Thoracic aorta (tissue), 2 donors: ENCODE results near the gene C2CD3. TPM values are rescaled to one million over a fixed set of nuclear protein-coding genes. Genes with fewer than 3 reads are reported as not detected.
"Not testable (repeated sequence)": the region's sequence is repeated elsewhere in the genome, so short reads cannot be mapped to it uniquely, and the experiment has no call there.

Experiments used
- ATAC-seq: fragments of 150-250 bp; one replicate; pipeline ENCODE4 v1.8.0; 2017; ENCODE audit warnings: low read depth; ENCODE audit not compliant: insufficient number of reproducible peaks, low FRiP score
- DNase-seq: peaks from one replicate; pipeline ENCODE4 v3.0.0-alpha.2; 2020; ENCODE audit warnings: low spot score
- H3K27ac ChIP-seq, 2 donors: fragments of 200-600 bp; sonication (generic); 1 replicate in 1 of 2; 2 replicates in 1 of 2; pipeline ENCODE4 v1.5.1; 2016; ENCODE audit warnings: mild to moderate bottlenecking in 2 of 2, moderate library complexity in 2 of 2
- H3K27me3 ChIP-seq: fragments of 200-600 bp; sonication (generic); replicated peaks from 2 replicates; pipeline ENCODE4 v1.6.0; 2016; ENCODE audit warnings: mild to moderate bottlenecking; ENCODE audit not compliant: insufficient read depth
- H3K36me3 ChIP-seq: fragments of 200-600 bp; sonication (generic); one replicate; pipeline ENCODE4 v1.5.1; 2016
- H3K4me1 ChIP-seq, 2 donors: fragments of 200-600 bp; sonication (generic); 1 replicate in 1 of 2; 2 replicates in 1 of 2; pipeline versions ENCODE4 v1.5.1 to v1.6.0; 2016; ENCODE audit warnings: low read depth in 2 of 2, mild to moderate bottlenecking in 1 of 2; ENCODE audit not compliant: control insufficient read depth in 1 of 2
- H3K4me3 ChIP-seq: fragments of 200-600 bp; sonication (generic); 2 replicates; pipeline ENCODE4 v1.5.1; 2016; ENCODE audit warnings: mild to moderate bottlenecking
- H3K9me3 ChIP-seq: fragments of 200-600 bp; sonication (generic); 2 replicates; pipeline ENCODE4 v1.5.1; 2016
- total RNA-seq, 2 donors: library from RNA; depleted of rRNA; stranded (reverse); fragments of >200 nt; gene quantifications; one replicate each; pipeline versions ENCODE4 v1.1.0 to v1.2.3, GENCODE V29; 2016
- TF ChIP-seq, protein P1 (sequence below): fragments of 200-600 bp; sonication (generic); IDR thresholded peaks from one replicate; pipeline ENCODE4 v1.5.1; 2019; ENCODE audit warnings: antibody characterized with exemption

Gene C2CD3
- total RNA-seq, 2 donors from 2014 or later, result 23.7 to 30.6 TPM

DNA sequence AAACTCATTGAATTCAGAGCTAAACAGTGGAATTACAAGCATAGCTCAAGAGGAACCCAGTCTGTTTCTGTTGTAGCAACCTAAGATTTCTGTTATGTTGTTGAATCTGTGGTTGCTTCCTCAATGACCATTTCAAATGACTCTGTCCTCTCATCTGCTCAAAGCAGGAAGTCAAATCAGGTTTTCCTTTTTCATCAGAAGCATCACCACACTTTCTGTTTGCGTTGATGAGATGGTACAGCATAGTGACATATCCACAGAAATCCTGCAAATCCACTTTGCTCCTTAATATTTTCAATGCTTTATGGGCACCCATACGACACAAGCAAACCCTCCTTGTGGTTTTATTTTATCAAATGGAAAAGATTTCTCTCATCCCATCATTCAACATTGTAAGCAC lies 175.6 kb downstream of the C2CD3 start:
- no peak overlapping the region for H3K4me3 ChIP-seq
- TF ChIP-seq, protein P1, sequence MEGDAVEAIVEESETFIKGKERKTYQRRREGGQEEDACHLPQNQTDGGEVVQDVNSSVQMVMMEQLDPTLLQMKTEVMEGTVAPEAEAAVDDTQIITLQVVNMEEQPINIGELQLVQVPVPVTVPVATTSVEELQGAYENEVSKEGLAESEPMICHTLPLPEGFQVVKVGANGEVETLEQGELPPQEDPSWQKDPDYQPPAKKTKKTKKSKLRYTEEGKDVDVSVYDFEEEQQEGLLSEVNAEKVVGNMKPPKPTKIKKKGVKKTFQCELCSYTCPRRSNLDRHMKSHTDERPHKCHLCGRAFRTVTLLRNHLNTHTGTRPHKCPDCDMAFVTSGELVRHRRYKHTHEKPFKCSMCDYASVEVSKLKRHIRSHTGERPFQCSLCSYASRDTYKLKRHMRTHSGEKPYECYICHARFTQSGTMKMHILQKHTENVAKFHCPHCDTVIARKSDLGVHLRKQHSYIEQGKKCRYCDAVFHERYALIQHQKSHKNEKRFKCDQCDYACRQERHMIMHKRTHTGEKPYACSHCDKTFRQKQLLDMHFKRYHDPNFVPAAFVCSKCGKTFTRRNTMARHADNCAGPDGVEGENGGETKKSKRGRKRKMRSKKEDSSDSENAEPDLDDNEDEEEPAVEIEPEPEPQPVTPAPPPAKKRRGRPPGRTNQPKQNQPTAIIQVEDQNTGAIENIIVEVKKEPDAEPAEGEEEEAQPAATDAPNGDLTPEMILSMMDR, result no peak
- H3K9me3 ChIP-seq, result no peaks in the 10 kb centered on the region
- no peaks in the 10 kb centered on the region for H3K27me3 ChIP-seq
- DNase-seq, result no peak
- H3K4me1 ChIP-seq, result no peaks in the 10 kb centered on the region
- H3K27ac ChIP-seq, result no peak overlapping the region
- no peaks in the 10 kb centered on the region for H3K36me3 ChIP-seq
- ATAC-seq, result no peak

DNA sequence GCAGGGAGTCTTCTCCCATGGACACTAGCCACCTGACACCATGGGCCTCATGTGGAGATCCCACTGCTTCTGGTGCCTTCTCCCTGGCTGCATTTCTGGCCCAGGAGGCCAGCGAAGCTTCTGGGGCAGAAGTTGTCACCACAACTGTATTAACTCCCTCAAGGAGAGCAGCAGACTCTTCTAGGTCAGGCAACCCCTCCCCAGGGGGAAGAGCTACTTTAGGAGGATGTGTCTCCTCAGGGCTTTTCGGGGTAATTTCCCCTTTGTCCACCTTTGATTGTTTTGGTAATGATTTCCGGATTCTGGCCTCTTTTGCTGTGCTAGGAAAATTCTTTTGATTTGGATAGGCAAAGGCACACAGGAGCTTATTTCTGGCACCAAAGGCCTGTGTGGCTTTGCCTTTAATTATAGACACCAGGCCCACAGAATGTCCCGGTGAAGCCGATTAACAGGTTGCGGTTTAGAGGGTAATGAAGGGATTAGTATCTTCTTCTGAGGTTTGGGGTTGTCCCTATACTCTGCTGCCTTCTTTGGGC lies 179.3 kb downstream of the C2CD3 start:
- DNase-seq (no peak), ATAC-seq (no peak)
- TF ChIP-seq, protein P1, result no peak
- no peaks in the 10 kb centered on the region for H3K9me3 ChIP-seq
- no peaks in the 10 kb centered on the region for H3K36me3 ChIP-seq
- no peaks in the 10 kb centered on the region for H3K4me1 ChIP-seq
- no peak overlapping the region for H3K27ac ChIP-seq
- no peaks in the 10 kb centered on the region for H3K27me3 ChIP-seq
- H3K4me3 ChIP-seq, result no peak overlapping the region

DNA sequence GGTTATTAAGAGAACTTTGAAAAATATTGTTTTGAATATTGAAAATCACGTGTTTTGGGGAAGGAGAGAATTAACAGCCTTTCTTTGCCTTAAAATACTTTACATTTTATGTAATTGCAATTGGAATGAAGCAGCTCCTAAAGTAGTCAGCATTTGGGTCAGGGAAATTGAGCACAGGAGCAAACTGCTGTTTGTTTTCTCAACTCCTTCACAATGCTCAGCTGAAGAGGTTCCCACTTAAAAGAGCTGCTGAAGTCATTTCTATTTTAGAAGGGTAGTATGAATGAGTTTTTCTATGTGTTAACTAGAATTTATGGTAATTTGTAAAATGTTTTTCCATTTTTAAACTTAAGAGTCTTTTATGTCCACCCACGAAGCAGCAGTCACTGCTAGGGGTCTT lies 180.1 kb downstream of the C2CD3 start:
- TF ChIP-seq, protein P1, result no peak
- DNase-seq (no peak), ATAC-seq (no peak)
- no peaks in the 10 kb centered on the region for H3K9me3 ChIP-seq
- no peaks in the 10 kb centered on the region for H3K4me1 ChIP-seq
- H3K27ac ChIP-seq, result no peak overlapping the region
- no peak overlapping the region for H3K4me3 ChIP-seq
- H3K27me3 ChIP-seq, result no peaks in the 10 kb centered on the region
- H3K36me3 ChIP-seq, result no peaks in the 10 kb centered on the region

DNA sequence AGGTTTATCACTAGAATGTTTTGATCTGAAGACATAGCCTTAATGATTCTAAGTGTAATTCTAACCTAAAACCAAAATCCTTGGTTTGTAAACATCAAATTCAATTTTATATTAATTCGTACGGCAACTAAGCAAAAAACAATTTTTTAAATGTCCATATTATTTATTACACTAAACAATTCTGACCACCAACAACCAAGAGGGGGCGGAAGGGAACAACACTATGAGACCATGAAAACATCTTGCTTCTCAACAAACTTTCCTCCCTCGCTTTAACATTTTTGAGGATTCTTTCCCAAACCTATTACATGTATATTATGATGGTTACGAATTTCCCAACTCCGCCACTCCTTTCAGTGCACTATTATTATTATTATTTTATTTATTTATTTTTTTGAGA lies 181.6 kb downstream of the C2CD3 start:
- H3K4me3 ChIP-seq, result no peak overlapping the region
- H3K27me3 ChIP-seq, result no peaks in the 10 kb centered on the region
- ATAC-seq (no peak), DNase-seq (no peak)
- H3K36me3 ChIP-seq, result no peaks in the 10 kb centered on the region
- H3K4me1 ChIP-seq, result peaks cover 5 to 6% of the 10 kb centered on the region in 2 donors
- no peak overlapping the region for H3K27ac ChIP-seq
- H3K9me3 ChIP-seq, result no peaks in the 10 kb centered on the region
- TF ChIP-seq, protein P1, result no peak

DNA sequence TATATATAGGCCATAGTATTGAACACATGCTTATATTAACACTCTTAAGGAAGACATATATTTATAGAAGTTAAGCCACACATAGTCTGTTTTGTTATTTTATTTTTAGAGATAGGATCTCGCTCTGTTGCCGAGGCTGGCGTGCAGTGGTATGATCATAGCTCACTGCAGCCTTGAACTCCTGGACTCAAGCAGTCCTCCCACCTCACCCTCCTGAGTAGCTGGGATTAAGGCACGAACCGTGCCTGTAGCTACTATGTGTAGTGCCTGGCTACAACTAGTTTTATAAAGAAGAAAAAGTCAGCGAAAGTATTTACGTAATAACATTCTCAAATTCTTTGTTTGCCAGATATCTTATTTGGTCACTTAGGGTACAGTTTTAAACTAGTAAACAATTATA lies 182.6 kb downstream of the C2CD3 start:
- H3K27me3 ChIP-seq, result no peaks in the 10 kb centered on the region
- no peaks in the 10 kb centered on the region for H3K36me3 ChIP-seq
- H3K4me1 ChIP-seq, result peaks cover 10 to 11% of the 10 kb centered on the region in 2 donors
- H3K9me3 ChIP-seq, result no peaks in the 10 kb centered on the region
- TF ChIP-seq, protein P1, result no peak
- H3K4me3 ChIP-seq, result no peak overlapping the region
- ATAC-seq, result no peak
- H3K27ac ChIP-seq, result no peak overlapping the region
- no peak for DNase-seq

DNA sequence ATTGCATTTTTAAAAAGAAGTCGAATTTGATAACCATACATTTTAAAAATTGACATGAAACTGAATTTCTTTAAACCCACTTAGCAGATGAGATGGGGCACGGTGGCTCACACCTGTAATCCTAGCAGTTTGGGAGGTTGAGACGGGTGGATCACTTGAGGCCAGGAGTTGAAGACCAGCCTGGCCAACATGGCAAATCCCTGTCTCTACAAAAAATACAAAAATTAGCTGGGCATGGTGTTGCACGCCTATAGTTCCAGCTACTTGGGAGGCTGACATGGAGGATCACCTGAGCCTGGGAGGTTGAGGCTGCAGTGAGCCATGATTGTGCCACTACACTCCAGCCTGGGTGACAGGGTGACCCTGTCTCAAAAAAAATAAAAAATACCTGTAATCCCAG lies 185.1 kb downstream of the C2CD3 start:
- not testable (repeated sequence) for H3K36me3 ChIP-seq, H3K27me3 ChIP-seq, H3K4me3 ChIP-seq, H3K9me3 ChIP-seq, H3K27ac ChIP-seq, DNase-seq, ATAC-seq
- peaks cover 11% of the 10 kb centered on the region in 2 donors for H3K4me1 ChIP-seq
